Measurements from ENCODE around the gene RHCG. TPM values are rescaled to one million over a fixed set of nuclear protein-coding genes. Genes with fewer than 3 reads are reported as not detected.

The RHCG gene
- total RNA-seq, 1 experiment from 2014 or later = not detected

DNA sequence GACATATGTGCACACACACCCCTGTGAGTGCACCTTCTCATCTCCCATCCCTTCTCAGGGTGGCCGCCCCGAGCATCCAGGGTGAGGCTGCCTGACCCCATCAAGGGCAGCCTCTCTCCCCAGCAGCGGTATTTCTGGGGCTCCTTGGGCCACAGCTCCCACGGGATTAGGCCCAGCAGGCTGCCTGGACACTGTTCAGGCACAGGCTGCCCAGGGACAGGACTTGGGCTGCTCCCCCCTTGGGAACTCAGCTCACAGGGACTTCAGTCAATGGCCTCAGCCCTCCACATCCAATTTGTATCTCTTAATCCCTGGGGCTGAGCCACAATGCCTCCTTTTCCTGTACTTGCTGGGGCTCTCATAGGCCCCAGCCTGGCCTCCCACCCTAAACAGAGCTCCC is 35.0 kb downstream of the RHCG start:
- Histone ChIP-seq H3K4me3 (ENCODE audit: low read length) (no peak overlapping the region), H3K36me3 (ENCODE audit: insufficient read depth, low read length) (peaks cover 4% of the 10 kb centered on the region; the same call in 1 of the 2 replicates), H3K27ac (ENCODE audit: low read length) (no peak overlapping the region), H3K27me3 (ENCODE audit: low read length) (no peaks in the 10 kb centered on the region), H3K9me2 (replicated peaks; ENCODE audit: insufficient read depth, low read length) (no peaks in the 10 kb centered on the region), H3K4me1 (ENCODE audit: low read length) (peaks cover 12% of the 10 kb centered on the region), H4K20me1 (ENCODE audit: insufficient read depth, low read depth, low read length) (no peaks in the 10 kb centered on the region), H3K4me2 (ENCODE audit: low read depth, low read length, poor library complexity, severe bottlenecking) (no peak overlapping the region), H3K9me3 (ENCODE audit: low read length) (no peaks in the 10 kb centered on the region), H3K9ac (ENCODE audit: low read length) (no peak overlapping the region), H2AFZ (ENCODE audit: low read length) (no peak overlapping the region), H3K79me2 (ENCODE audit: low read length) (no peaks in the 10 kb centered on the region)
- no peak for DNase-seq

DNA sequence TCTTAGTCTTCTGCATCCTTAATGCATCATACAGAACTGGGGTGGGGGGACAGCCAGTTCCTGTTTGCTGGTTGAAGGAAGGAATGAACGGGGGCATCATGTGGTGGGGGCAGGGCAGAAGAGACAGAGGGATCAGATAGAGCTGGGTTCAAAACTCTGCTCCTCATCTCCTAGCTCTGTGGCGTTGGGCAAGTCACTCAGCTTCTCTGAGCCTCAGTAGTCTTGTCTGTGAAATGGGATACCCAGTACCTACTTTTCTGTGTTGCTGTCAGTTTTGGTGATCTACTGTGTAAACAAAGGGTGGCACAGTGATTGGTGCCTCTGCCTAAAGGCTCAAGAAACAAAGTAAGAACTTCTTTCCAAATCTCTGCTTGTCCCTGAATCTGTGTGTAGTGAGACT is 36.3 kb downstream of the RHCG start:
- Histone ChIP-seq H3K27me3 (ENCODE audit: low read length) (no peaks in the 10 kb centered on the region), H3K36me3 (ENCODE audit: insufficient read depth, low read length) (peaks cover 4% of the 10 kb centered on the region; the same call in 1 of the 2 replicates), H3K9ac (ENCODE audit: low read length) (no peak overlapping the region), H3K4me2 (ENCODE audit: low read depth, low read length, poor library complexity, severe bottlenecking) (no peak overlapping the region), H3K4me1 (ENCODE audit: low read length) (peaks cover 12% of the 10 kb centered on the region), H4K20me1 (ENCODE audit: insufficient read depth, low read depth, low read length) (no peaks in the 10 kb centered on the region), H3K9me3 (ENCODE audit: low read length) (no peaks in the 10 kb centered on the region), H3K4me3 (ENCODE audit: low read length) (no peak overlapping the region), H3K27ac (ENCODE audit: low read length) (no peak overlapping the region), H3K79me2 (ENCODE audit: low read length) (no peaks in the 10 kb centered on the region), H2AFZ (ENCODE audit: low read length) (no peak overlapping the region), H3K9me2 (replicated peaks; ENCODE audit: insufficient read depth, low read length) (no peaks in the 10 kb centered on the region)
- no peak for DNase-seq

DNA sequence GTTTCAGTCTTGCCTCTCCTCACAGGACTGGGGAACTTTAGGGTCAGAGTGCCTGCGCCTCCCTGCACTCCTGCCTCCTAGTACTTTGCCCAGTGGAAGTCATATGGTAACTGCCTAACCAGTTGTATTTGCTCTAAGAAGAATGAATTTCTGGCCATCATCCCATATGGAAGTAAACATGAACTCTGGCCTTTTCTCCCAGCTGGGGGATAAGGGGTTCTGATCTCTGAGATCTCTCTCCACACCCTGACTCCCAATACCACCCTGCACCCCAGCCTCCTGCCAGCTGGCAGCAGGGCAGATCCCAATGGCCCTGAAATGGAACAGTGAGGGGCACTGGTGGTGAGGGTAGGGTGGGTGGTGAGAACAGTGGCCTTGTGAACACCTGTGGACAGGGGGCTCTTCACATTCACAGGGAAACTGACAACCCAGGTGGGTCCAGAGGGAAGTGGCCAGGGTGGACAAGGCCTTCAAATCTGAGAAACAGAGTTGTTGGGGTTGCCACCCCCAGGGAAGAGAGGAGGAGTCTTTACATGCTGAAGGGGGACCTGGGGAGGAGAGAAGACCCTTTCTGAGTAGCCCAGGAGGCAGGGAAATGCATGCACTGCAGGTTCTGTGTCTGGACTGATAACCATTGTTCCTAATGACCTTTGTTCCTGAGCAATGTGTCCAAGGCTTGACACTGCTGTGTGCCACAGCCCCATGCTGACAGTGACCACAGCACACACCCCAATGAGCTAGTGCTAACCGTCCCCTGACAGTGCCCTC is 36.9 kb downstream of the RHCG start:
- no peak for DNase-seq
- Histone ChIP-seq H2AFZ (ENCODE audit: low read length) (no peak overlapping the region), H3K79me2 (ENCODE audit: low read length) (no peaks in the 10 kb centered on the region), H3K9me2 (replicated peaks; ENCODE audit: insufficient read depth, low read length) (no peaks in the 10 kb centered on the region), H3K9ac (ENCODE audit: low read length) (no peak overlapping the region), H3K36me3 (ENCODE audit: insufficient read depth, low read length) (peaks cover 4% of the 10 kb centered on the region; the same call in 1 of the 2 replicates), H4K20me1 (ENCODE audit: insufficient read depth, low read depth, low read length) (no peaks in the 10 kb centered on the region), H3K27ac (ENCODE audit: low read length) (no peak overlapping the region), H3K27me3 (ENCODE audit: low read length) (no peaks in the 10 kb centered on the region), H3K4me3 (ENCODE audit: low read length) (no peak overlapping the region), H3K4me2 (ENCODE audit: low read depth, low read length, poor library complexity, severe bottlenecking) (no peak overlapping the region), H3K9me3 (ENCODE audit: low read length) (no peaks in the 10 kb centered on the region), H3K4me1 (ENCODE audit: low read length) (peaks cover 12% of the 10 kb centered on the region)

DNA sequence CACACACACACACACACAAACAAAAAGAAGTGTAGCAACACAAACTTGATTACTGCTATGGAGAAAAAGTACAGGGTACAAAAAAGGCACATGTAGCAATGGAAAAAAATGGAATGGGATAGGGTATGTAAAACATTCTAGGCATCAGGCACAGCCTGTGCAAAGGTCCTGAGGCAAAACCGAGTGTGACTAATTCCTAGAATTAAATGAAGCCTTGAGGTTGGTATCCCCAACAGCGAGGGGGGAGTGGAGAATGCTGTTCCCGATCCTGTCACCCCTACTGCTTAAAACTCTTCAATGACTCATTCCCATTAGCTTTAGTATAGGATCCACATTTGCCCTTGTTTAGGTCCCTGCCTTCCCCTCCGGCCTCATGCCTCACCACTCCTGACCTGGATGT is 37.9 kb downstream of the RHCG start:
- H3K79me2 ChIP-seq (ENCODE audit: low read length) = no peaks in the 10 kb centered on the region
- H3K27me3 ChIP-seq (ENCODE audit: low read length) = no peaks in the 10 kb centered on the region
- H3K9ac ChIP-seq (ENCODE audit: low read length) = no peak overlapping the region
- no peak overlapping the region for H3K27ac ChIP-seq (ENCODE audit: low read length)
- H3K36me3 ChIP-seq (ENCODE audit: insufficient read depth, low read length) = peaks cover 4% of the 10 kb centered on the region; the same call in 1 of the 2 replicates
- H3K4me1 ChIP-seq (ENCODE audit: low read length) = peaks cover 12% of the 10 kb centered on the region
- DNase-seq = no peak
- H3K4me2 ChIP-seq (ENCODE audit: low read depth, low read length, poor library complexity, severe bottlenecking) = no peak overlapping the region
- no peak overlapping the region for H3K4me3 ChIP-seq (ENCODE audit: low read length)
- no peaks in the 10 kb centered on the region for H3K9me3 ChIP-seq (ENCODE audit: low read length)
- no peaks in the 10 kb centered on the region for H4K20me1 ChIP-seq (ENCODE audit: insufficient read depth, low read depth, low read length)
- H3K9me2 ChIP-seq (replicated peaks; ENCODE audit: insufficient read depth, low read length) = no peaks in the 10 kb centered on the region
- no peak overlapping the region for H2AFZ ChIP-seq (ENCODE audit: low read length)

DNA sequence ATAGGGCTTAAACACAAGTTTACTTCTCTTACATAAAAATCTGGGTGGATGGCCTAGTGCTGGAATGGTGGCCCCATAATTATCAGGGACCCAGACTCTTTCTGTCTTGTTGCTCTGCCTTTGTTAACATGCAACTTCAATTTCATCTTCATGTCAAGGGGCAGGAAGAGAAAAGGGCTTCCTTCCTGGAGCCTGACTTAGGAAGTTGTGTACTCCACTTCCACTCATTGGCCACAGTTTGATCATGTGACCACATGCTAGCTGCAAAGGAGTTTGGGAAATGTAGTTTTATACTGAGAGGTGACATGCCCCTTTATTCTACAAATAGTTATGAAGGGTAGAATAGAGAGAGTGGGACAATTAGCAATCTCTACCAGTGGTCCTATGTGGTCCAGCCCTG is 39.3 kb downstream of the RHCG start:
- Histone ChIP-seq H3K79me2 (ENCODE audit: low read length) (no peaks in the 10 kb centered on the region), H3K9ac (ENCODE audit: low read length) (no peak overlapping the region), H3K27ac (ENCODE audit: low read length) (no peak overlapping the region), H2AFZ (ENCODE audit: low read length) (peak overlapping the region; percentile 94), H3K36me3 (ENCODE audit: insufficient read depth, low read length) (peaks cover 4% of the 10 kb centered on the region; the same call in 1 of the 2 replicates), H3K4me2 (ENCODE audit: low read depth, low read length, poor library complexity, severe bottlenecking) (no peak overlapping the region), H4K20me1 (ENCODE audit: insufficient read depth, low read depth, low read length) (no peaks in the 10 kb centered on the region), H3K9me2 (replicated peaks; ENCODE audit: insufficient read depth, low read length) (no peaks in the 10 kb centered on the region), H3K27me3 (ENCODE audit: low read length) (no peaks in the 10 kb centered on the region), H3K4me3 (ENCODE audit: low read length) (peak overlapping the region; percentile 17; the same call in 1 of the 2 replicates), H3K9me3 (ENCODE audit: low read length) (no peaks in the 10 kb centered on the region), H3K4me1 (ENCODE audit: low read length) (peaks cover 8% of the 10 kb centered on the region)
- DNase-seq = peak; percentile 85

DNA sequence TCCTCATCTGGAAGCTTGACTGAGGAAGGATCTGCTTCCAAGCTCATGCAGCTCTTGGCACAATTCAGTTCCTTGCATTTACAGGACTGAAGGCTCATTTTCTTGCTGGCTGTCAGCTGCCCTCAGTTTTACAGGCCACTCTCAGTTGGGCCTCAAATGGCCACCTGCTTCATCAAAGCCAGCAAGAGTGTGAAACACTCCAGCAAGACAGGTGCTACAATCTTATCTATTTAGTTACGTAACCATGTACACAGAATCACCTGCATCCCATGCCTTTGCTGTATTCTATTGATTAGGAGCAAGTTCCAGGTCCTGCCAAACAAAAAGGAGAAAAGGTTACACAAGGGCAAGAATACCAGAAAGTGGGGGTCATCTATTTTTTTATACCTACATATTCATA is 40.8 kb downstream of the RHCG start:
- H3K79me2 ChIP-seq (ENCODE audit: low read length) = no peaks in the 10 kb centered on the region
- H2AFZ ChIP-seq (ENCODE audit: low read length) = no peak overlapping the region
- no peaks in the 10 kb centered on the region for H4K20me1 ChIP-seq (ENCODE audit: insufficient read depth, low read depth, low read length)

DNA sequence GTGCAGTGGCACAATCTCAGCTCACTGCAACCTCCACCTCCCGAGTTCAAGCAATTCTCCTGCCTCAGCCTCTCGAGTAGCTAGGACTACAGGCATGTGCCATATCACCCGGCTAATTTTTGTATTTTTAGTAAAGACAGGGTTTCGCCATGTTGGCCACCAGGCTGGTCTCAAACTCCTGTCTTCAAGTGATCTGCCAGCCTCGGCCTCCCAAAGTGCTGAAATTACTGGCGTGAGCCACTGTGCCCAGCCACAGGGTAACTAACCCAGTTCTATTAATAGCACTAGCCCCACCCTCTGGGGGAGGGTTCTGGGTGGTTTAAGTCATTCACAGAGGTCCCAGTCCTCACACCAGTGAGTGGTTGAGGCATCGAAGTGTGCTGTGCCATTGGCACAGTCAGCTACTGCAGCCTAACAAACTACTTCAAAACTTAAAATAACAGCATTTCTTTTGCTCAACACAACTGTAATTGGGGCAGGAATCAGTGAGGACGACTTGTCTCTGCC is 44.0 kb downstream of the RHCG start:
- Histone ChIP-seq H3K36me3 (ENCODE audit: insufficient read depth, low read length) (peaks cover 4% of the 10 kb centered on the region; the same call in 1 of the 2 replicates), H3K9me3 (ENCODE audit: low read length) (no peaks in the 10 kb centered on the region), H3K4me1 (ENCODE audit: low read length) (peaks cover 7% of the 10 kb centered on the region), H3K4me3 (ENCODE audit: low read length) (no peak overlapping the region), H3K9ac (ENCODE audit: low read length) (no peak overlapping the region), H3K4me2 (ENCODE audit: low read depth, low read length, poor library complexity, severe bottlenecking) (no peak overlapping the region), H3K79me2 (ENCODE audit: low read length) (no peaks in the 10 kb centered on the region), H3K27ac (ENCODE audit: low read length) (no peak overlapping the region), H2AFZ (ENCODE audit: low read length) (no peak overlapping the region), H3K9me2 (replicated peaks; ENCODE audit: insufficient read depth, low read length) (no peaks in the 10 kb centered on the region), H3K27me3 (ENCODE audit: low read length) (no peaks in the 10 kb centered on the region), H4K20me1 (ENCODE audit: insufficient read depth, low read depth, low read length) (no peaks in the 10 kb centered on the region)
- DNase-seq = no peak

More for the DNA sequence above, 40.8 kb downstream of the RHCG start:
- Histone ChIP-seq H3K9me3 (ENCODE audit: low read length) (no peaks in the 10 kb centered on the region), H3K4me3 (ENCODE audit: low read length) (no peak overlapping the region), H3K9me2 (replicated peaks; ENCODE audit: insufficient read depth, low read length) (no peaks in the 10 kb centered on the region), H3K4me2 (ENCODE audit: low read depth, low read length, poor library complexity, severe bottlenecking) (no peak overlapping the region), H3K4me1 (ENCODE audit: low read length) (peaks cover 7% of the 10 kb centered on the region), H3K36me3 (ENCODE audit: insufficient read depth, low read length) (peaks cover 4% of the 10 kb centered on the region; the same call in 1 of the 2 replicates), H3K27ac (ENCODE audit: low read length) (no peak overlapping the region), H3K27me3 (ENCODE audit: low read length) (no peaks in the 10 kb centered on the region), H3K9ac (ENCODE audit: low read length) (no peak overlapping the region)
- DNase-seq = no peak

DNA sequence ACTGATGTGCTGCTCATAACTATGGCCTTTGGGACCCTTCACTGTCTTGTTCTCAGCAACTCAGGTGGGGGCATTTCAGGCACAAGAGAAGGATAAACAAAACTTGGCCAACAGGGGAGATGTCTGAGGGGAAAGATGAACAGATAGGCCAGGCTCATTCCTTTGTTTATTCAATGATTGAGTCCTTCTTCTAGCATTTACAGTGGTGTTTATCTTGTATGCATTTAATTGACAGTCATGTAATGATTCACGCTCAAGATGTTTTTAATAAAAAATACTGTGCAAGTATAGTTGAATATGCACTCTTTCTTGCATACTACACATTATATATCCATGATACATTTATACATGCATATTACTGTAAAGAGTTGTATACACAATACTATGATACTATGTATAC is 44.5 kb downstream of the RHCG start:
- no peaks in the 10 kb centered on the region for H3K9me3 ChIP-seq (ENCODE audit: low read length)
- H4K20me1 ChIP-seq (ENCODE audit: insufficient read depth, low read depth, low read length) = no peaks in the 10 kb centered on the region
- no peaks in the 10 kb centered on the region for H3K9me2 ChIP-seq (replicated peaks; ENCODE audit: insufficient read depth, low read length)
- H3K27ac ChIP-seq (ENCODE audit: low read length) = no peak overlapping the region
- H3K36me3 ChIP-seq (ENCODE audit: insufficient read depth, low read length) = peaks cover 3% of the 10 kb centered on the region; the same call in 1 of the 2 replicates
- no peak overlapping the region for H3K4me2 ChIP-seq (ENCODE audit: low read depth, low read length, poor library complexity, severe bottlenecking)
- H3K9ac ChIP-seq (ENCODE audit: low read length) = no peak overlapping the region
- peaks cover 5% of the 10 kb centered on the region for H3K4me1 ChIP-seq (ENCODE audit: low read length)
- no peak overlapping the region for H3K4me3 ChIP-seq (ENCODE audit: low read length)
- no peak for DNase-seq
- no peaks in the 10 kb centered on the region for H3K27me3 ChIP-seq (ENCODE audit: low read length)
- no peaks in the 10 kb centered on the region for H3K79me2 ChIP-seq (ENCODE audit: low read length)
- no peak overlapping the region for H2AFZ ChIP-seq (ENCODE audit: low read length)

Data from Karpas-422 (cell line).